Trophoblast cell (in vitro differentiated cells and primary cell): Measurements from ENCODE around the gene CCDC187.

ENCODE experiments used
- DNase-seq, 2 donors: peaks; one replicate each; pipeline ENCODE4 v3.0.0-alpha.2; 2016
- H2AFZ ChIP-seq: 2 replicates; pipeline ENCODE4 v1.6.1; 2013; ENCODE audit warnings: low read length, moderate library complexity, mild to moderate bottlenecking; ENCODE audit not compliant: insufficient read depth, poor library complexity
- H2AK5ac ChIP-seq: 2 replicates; pipeline ENCODE4 v1.6.1; 2013; ENCODE audit warnings: mild to moderate bottlenecking, low read length
- H2BK120ac ChIP-seq: 2 replicates; pipeline ENCODE4 v1.6.1; 2013; ENCODE audit warnings: low read length, mild to moderate bottlenecking, moderate library complexity; ENCODE audit not compliant: insufficient read depth, poor library complexity
- H2BK12ac ChIP-seq: 2 replicates; pipeline ENCODE4 v1.6.1; 2013; ENCODE audit warnings: mild to moderate bottlenecking, low read length, moderate library complexity
- H2BK5ac ChIP-seq: 2 replicates; pipeline ENCODE4 v1.6.1; 2013; ENCODE audit warnings: low read length, low read depth, moderate library complexity, mild to moderate bottlenecking; ENCODE audit not compliant: poor library complexity
- H3K14ac ChIP-seq: 2 replicates; pipeline ENCODE4 v1.6.1; 2013; ENCODE audit warnings: mild to moderate bottlenecking, low read length
- H3K18ac ChIP-seq: 2 replicates; pipeline ENCODE4 v1.6.1; 2013; ENCODE audit warnings: mild to moderate bottlenecking, low read length
- H3K23ac ChIP-seq: 2 replicates; pipeline ENCODE4 v1.6.1; 2013; ENCODE audit warnings: low read length
- H3K27ac ChIP-seq: 2 replicates; pipeline ENCODE4 v1.5.1; 2013; ENCODE audit warnings: low read depth, mild to moderate bottlenecking, inconsistent platforms, low read length, moderate library complexity
- H3K27me3 ChIP-seq: 2 replicates; pipeline ENCODE4 v1.6.1; 2013; ENCODE audit warnings: inconsistent platforms, mild to moderate bottlenecking, low read length, moderate library complexity; ENCODE audit not compliant: insufficient read depth
- H3K36me3 ChIP-seq, 2 experiments: 1 replicate in 1 of 2; 2 replicates in 1 of 2; pipeline ENCODE4 v1.6.1; 2013; ENCODE audit warnings: low read length in 2 of 2, mild to moderate bottlenecking in 2 of 2, moderate library complexity in 1 of 2; ENCODE audit not compliant: insufficient read depth in 2 of 2, control insufficient read depth in 1 of 2
- H3K4ac ChIP-seq: 2 replicates; pipeline ENCODE4 v1.6.1; 2013; ENCODE audit warnings: low read depth, mild to moderate bottlenecking, low read length, moderate library complexity
- H3K4me1 ChIP-seq, 2 experiments: 1 replicate in 1 of 2; 2 replicates in 1 of 2; pipeline ENCODE4 v1.6.1; 2013; ENCODE audit warnings: low read length in 2 of 2, mild to moderate bottlenecking in 2 of 2, moderate library complexity in 1 of 2; ENCODE audit not compliant: insufficient read depth in 2 of 2, control insufficient read depth in 1 of 2
- H3K4me2 ChIP-seq: 2 replicates; pipeline ENCODE4 v1.6.1; 2013; ENCODE audit warnings: inconsistent platforms, mild to moderate bottlenecking, low read length, moderate library complexity
- H3K4me3 ChIP-seq: 2 replicates; pipeline ENCODE4 v1.5.1; 2013; ENCODE audit warnings: mild to moderate bottlenecking, low read depth, low read length, inconsistent platforms
- H3K79me1 ChIP-seq: one replicate; pipeline ENCODE4 v1.6.1; 2013; ENCODE audit warnings: low read length
- H3K79me2 ChIP-seq: 2 replicates; pipeline ENCODE4 v1.6.1; 2013; ENCODE audit warnings: low read length, mild to moderate bottlenecking; ENCODE audit not compliant: control insufficient read depth, insufficient read depth, poor library complexity
- H3K9ac ChIP-seq: 2 replicates; pipeline ENCODE4 v1.6.1; 2013; ENCODE audit warnings: mild to moderate bottlenecking, low read length
- H3K9me3 ChIP-seq: 2 replicates; pipeline ENCODE4 v1.6.1; 2013; ENCODE audit warnings: low read depth, mild to moderate bottlenecking, control low read depth, inconsistent platforms, low read length; ENCODE audit not compliant: insufficient read depth
- H4K12ac ChIP-seq: 2 replicates; pipeline ENCODE4 v1.6.1; 2013; ENCODE audit warnings: low read depth, mild to moderate bottlenecking, low read length, moderate library complexity
- H4K8ac ChIP-seq: 2 replicates; pipeline ENCODE4 v1.6.1; 2013; ENCODE audit warnings: low read depth, mild to moderate bottlenecking, low read length, moderate library complexity
- H4K91ac ChIP-seq: one replicate; pipeline ENCODE4 v1.6.1; 2013; ENCODE audit warnings: low read depth, mild to moderate bottlenecking, low read length, moderate library complexity
- WGBS: extraction: QIAGEN DNeasy Blood & Tissue Kit; methylation state at CpG from one replicate; pipeline ENCODE4 v1.1.7; 2013; ENCODE audit warnings: missing lambda C conversion rate; ENCODE audit not compliant: insufficient read length, insufficient coverage; ENCODE audit errors: extremely low coverage; 5-methylcytosine and 5-hydroxymethylcytosine counted together

The CCDC187 gene

GRCh38 chr9:136205707-136205992 is 98.2 kb downstream of the CCDC187 start:
- no CpG with 5 or more reads among the region's 5 CpGs for WGBS
- H3K36me3 ChIP-seq = peaks cover 0 to 5% of the 10 kb centered on the region in 2 experiments
- no peak overlapping the region for H2BK12ac ChIP-seq
- H3K4me3 ChIP-seq = no peak overlapping the region
- no peak overlapping the region for H2AFZ ChIP-seq
- H4K91ac ChIP-seq = no peak overlapping the region
- H3K4me1 ChIP-seq = peaks cover 0 to 3% of the 10 kb centered on the region in 2 experiments
- no peak overlapping the region for H3K9ac ChIP-seq
- no peak overlapping the region for H2AK5ac ChIP-seq
- no peak overlapping the region for H4K12ac ChIP-seq
- H3K23ac ChIP-seq = no peak overlapping the region
- H3K14ac ChIP-seq = no peak overlapping the region
- H2BK120ac ChIP-seq = no peak overlapping the region
- H3K27me3 ChIP-seq = peaks cover 44% of the 10 kb centered on the region
- H3K27ac ChIP-seq = no peak overlapping the region
- H3K18ac ChIP-seq = no peak overlapping the region
- H4K8ac ChIP-seq = no peak overlapping the region
- H3K4ac ChIP-seq = no peak overlapping the region
- no peaks in the 10 kb centered on the region for H3K79me1 ChIP-seq
- H3K9me3 ChIP-seq = peaks cover 10% of the 10 kb centered on the region
- H3K79me2 ChIP-seq = no peaks in the 10 kb centered on the region
- no peak overlapping the region for H2BK5ac ChIP-seq
- H3K4me2 ChIP-seq = no peak overlapping the region
- DNase-seq = no peak

GRCh38 chr9:136204838-136205706 is 98.8 kb downstream of the CCDC187 start, which contains the start of gene LHX3:
TSS of gene LHX3 (minus strand) at chr9:136205128. CDS start at chr9:136205012, 116 bp downstream.
- no peak within 1 kb of the TSS for H3K9ac ChIP-seq
- H3K27me3 ChIP-seq = peaks cover 50% of the 10 kb centered on the region
- H3K4me1 ChIP-seq = peaks cover 0 to 3% of the 10 kb centered on the region in 2 experiments
- no peak within 1 kb of the TSS for H4K12ac ChIP-seq
- H2BK120ac ChIP-seq = no peak within 1 kb of the TSS
- no peak within 1 kb of the TSS for H3K18ac ChIP-seq
- H3K27ac ChIP-seq = no peak within 1 kb of the TSS
- H2AK5ac ChIP-seq = no peak within 1 kb of the TSS
- no peak within 1 kb of the TSS for H2AFZ ChIP-seq
- no peak within 1 kb of the TSS for H3K4ac ChIP-seq
- no peak within 1 kb of the TSS for H3K4me2 ChIP-seq
- no peak within 1 kb of the TSS for H3K23ac ChIP-seq
- WGBS = no CpG with 5 or more reads among the region's 70 CpGs
- no peak within 1 kb of the TSS for H3K14ac ChIP-seq
- peaks cover 15% of the 10 kb centered on the region for H3K9me3 ChIP-seq
- H3K4me3 ChIP-seq = no peak within 1 kb of the TSS
- H4K8ac ChIP-seq = no peak within 1 kb of the TSS
- no peaks in the 10 kb centered on the region for H3K79me2 ChIP-seq
- DNase-seq = peak; percentile 5 to 43
- no peaks in the 10 kb centered on the region for H3K79me1 ChIP-seq
- no peak within 1 kb of the TSS for H4K91ac ChIP-seq
- H2BK5ac ChIP-seq = no peak within 1 kb of the TSS
- peaks cover 0 to 5% of the 10 kb centered on the region in 2 experiments for H3K36me3 ChIP-seq
- no peak within 1 kb of the TSS for H2BK12ac ChIP-seq

DNA sequence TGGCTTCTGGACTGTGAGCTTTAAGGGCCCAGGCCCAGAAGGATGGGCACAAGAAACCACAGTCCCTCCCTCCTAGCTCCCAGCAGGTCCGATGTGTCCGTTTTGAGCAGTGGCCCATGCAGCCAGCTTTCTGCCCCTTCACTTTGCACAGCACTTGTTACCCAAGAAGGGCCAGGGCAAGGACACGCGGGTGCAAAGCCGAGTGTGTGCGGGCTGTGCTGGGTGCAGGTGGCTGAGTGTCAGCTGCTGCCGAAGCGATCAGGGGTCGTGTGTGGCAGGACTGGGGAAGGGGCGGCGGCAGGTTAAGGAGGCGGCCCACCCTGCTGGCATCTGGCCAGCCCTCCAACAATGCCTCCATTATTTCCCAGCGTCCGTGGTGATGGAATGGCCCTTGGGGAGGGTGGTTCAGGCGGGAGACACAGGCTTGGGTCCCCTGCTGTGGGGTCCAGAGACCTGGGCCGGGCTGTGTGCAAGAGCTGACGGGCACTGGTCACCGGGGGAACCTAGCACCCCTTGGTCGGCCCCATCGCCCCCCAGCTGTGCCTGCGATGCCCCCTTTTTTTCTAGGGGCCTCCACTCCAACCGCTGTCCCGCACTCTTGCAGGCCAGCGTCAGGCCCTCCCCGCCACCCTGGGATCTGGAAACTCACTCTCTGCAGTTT is 99.6 kb downstream of the CCDC187 start:
- H3K79me1 ChIP-seq = no peaks in the 10 kb centered on the region
- H3K9ac ChIP-seq = no peak overlapping the region
- H3K79me2 ChIP-seq = no peaks in the 10 kb centered on the region
- H3K27ac ChIP-seq = no peak overlapping the region
- H3K4ac ChIP-seq = no peak overlapping the region
- no peak overlapping the region for H3K14ac ChIP-seq
- H3K18ac ChIP-seq = no peak overlapping the region
- no CpG with 5 or more reads among the region's 25 CpGs for WGBS
- no peak for DNase-seq
- H2BK12ac ChIP-seq = no peak overlapping the region
- no peak overlapping the region for H2AK5ac ChIP-seq
- H3K36me3 ChIP-seq = peaks cover 0 to 5% of the 10 kb centered on the region in 2 experiments
- no peak overlapping the region for H4K8ac ChIP-seq
- H2AFZ ChIP-seq = no peak overlapping the region
- no peak overlapping the region for H3K4me2 ChIP-seq
- peaks cover 0 to 3% of the 10 kb centered on the region in 2 experiments for H3K4me1 ChIP-seq
- H2BK5ac ChIP-seq = no peak overlapping the region
- H3K23ac ChIP-seq = no peak overlapping the region
- no peak overlapping the region for H3K4me3 ChIP-seq
- no peak overlapping the region for H4K91ac ChIP-seq
- peaks cover 57% of the 10 kb centered on the region for H3K27me3 ChIP-seq
- H2BK120ac ChIP-seq = no peak overlapping the region
- peaks cover 21% of the 10 kb centered on the region for H3K9me3 ChIP-seq
- H4K12ac ChIP-seq = no peak overlapping the region

DNA sequence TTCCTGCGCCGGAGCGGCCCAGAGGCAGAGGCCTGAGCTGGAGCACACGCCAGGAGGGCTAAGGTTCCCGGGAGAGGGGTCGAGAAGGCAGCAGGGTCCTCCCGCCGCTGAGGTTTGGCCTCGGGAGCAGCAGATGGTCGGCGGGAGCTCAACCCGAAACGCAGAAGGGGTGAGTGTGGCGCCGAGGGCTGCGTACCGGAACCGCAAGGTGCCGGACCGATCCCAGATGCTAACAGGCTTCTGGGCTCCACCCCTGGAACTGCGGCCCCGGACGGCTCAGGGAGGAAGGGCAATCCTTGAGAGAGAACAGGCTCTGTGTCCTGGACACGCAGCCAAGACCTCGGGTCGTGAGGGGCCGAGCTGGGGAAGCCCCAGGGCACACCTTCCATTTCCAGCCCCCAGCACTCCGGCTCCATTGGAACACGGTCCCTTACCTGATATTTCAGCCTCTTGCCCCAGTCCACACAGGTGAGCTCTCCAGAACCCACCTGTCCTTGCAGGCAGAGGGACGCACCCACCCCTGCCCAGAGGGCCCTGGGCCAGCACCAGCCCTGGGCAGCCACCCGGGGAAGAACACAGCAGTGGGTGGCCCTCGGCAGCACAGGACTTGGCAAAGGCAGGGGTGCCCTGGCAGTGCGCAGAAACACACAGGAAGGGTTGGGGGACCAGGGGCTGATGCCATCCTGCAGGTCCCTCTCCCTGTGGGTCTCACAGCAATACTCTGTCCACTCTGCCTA is 100.3 kb downstream of the CCDC187 start:
- Histone ChIP-seq H3K4me1 (peaks cover 0 to 3% of the 10 kb centered on the region in 2 experiments), H3K9ac (no peak overlapping the region), H3K18ac (no peak overlapping the region), H3K36me3 (peaks cover 0 to under 1% of the 10 kb centered on the region in 2 experiments), H4K8ac (no peak overlapping the region), H2BK5ac (no peak overlapping the region), H3K79me2 (no peaks in the 10 kb centered on the region), H4K91ac (no peak overlapping the region), H3K4ac (no peak overlapping the region), H3K14ac (no peak overlapping the region), H2BK120ac (no peak overlapping the region), H4K12ac (no peak overlapping the region), H2AK5ac (no peak overlapping the region), H2BK12ac (no peak overlapping the region), H3K27me3 (peaks cover 64% of the 10 kb centered on the region), H2AFZ (no peak overlapping the region), H3K27ac (no peak overlapping the region), H3K79me1 (no peaks in the 10 kb centered on the region), H3K9me3 (peaks cover 22% of the 10 kb centered on the region), H3K4me2 (no peak overlapping the region), H3K4me3 (no peak overlapping the region), H3K23ac (no peak overlapping the region)
- no peak for DNase-seq
- no CpG with 5 or more reads among the region's 33 CpGs for WGBS
